K562 (cell line): Measurements from ENCODE around the gene ACP4. TPM values are rescaled to one million over a fixed set of nuclear protein-coding genes. Genes with fewer than 3 reads are reported as not detected.

Source experiments
- ATF4 ChIP-seq: fragments of 450-650 bp; formaldehyde crosslinking; IDR thresholded peaks from 2 replicates; pipeline ENCODE4 v1.4.0; 2022; ENCODE audit warnings: mild to moderate bottlenecking, moderate library complexity
- SIRT6 ChIP-seq: IDR thresholded peaks from one replicate; pipeline ENCODE4 v1.6.1; 2012; ENCODE audit warnings: low read depth, mild to moderate bottlenecking, control low read depth, inconsistent platforms, low read length, moderate library complexity
- SNRNP70 ChIP-seq: fragments of 200-400 bp; formaldehyde crosslinking; optimal IDR thresholded peaks from 2 replicates; pipeline ENCODE3; 2017; ENCODE audit warnings: low read depth, low read length
- ZBTB26 ChIP-seq: fragments of 450-650 bp; formaldehyde crosslinking; IDR thresholded peaks from 2 replicates; pipeline ENCODE4 v1.4.0; 2022; ENCODE audit warnings: missing genetic modification characterization
- ZHX1 ChIP-seq: fragments of 150-350 bp; conservative IDR thresholded peaks from 2 replicates; pipeline ENCODE4 v1.6.1; 2014; ENCODE audit warnings: low read length
- ZNF263 ChIP-seq: sonication (generic); formaldehyde crosslinking; IDR thresholded peaks from 2 replicates; pipeline ENCODE4 v1.8.0; 2022; ENCODE audit warnings: mild to moderate bottlenecking, missing genetic modification reagents, borderline replicate concordance
- polyA plus RNA-seq, 8 experiments: library from polyadenylated mRNA; depleted of rRNA in 4 of 8; stranded (reverse) in 5 of 8; unstranded in 3 of 8; fragments of >200 nt; fragmentation: Nextera tagmentation in 2 of 8; fragmentation: Illumina TruSeq in 1 of 8; extraction: Ambion mirVana in 2 of 8; extraction: Trizol in 1 of 8; gene quantifications; 2 replicates each; pipeline versions ENCODE4 v1.2.1 to v1.2.3, GENCODE V29; 2011 to 2014; ENCODE audit warnings: inconsistent platforms in 1 of 8, missing spikeins in 1 of 8
- total RNA-seq, 7 experiments: library from RNA; depleted of rRNA in 6 of 7; stranded (reverse); fragments of >200 nt in 6 of 7; fragmentation: Illumina TruSeq in 2 of 7; extraction: Trizol in 2 of 7; gene quantifications; 2 replicates each; pipeline versions ENCODE4 v1.2.1 to v1.2.3, GENCODE V29; 2011 to 2021; ENCODE audit warnings: low replicate concordance in 1 of 7

The ACP4 gene
- total and polyA plus RNA-seq, 9 of the 15 experiments (the other 6 are each of a cell fraction or from before 2014, with no cell fraction given) = not detected

GRCh38 chr19:50794876-50795663 is 4.9 kb downstream of the ACP4 start (continued):
- TF ChIP-seq ZHX1 = no peak
- TF ChIP-seq ATF4 = no peak
- TF ChIP-seq SNRNP70 = peak; percentile 71
- TF ChIP-seq SIRT6 = peak; percentile 55
- peak; percentile 37; the same call in 1 of the 2 replicates for TF ChIP-seq ZBTB26 (CRISPR knock-in tag)
- TF ChIP-seq ZNF263 = no peak
